Natural killer cell (primary cell): ENCODE results near the gene ATP8B4. TPM values are rescaled to one million over a fixed set of nuclear protein-coding genes. Genes with fewer than 3 reads are reported as not detected.
A peak's percentile ranks its signal among the peaks of the same experiment; 100 is the strongest.

ENCODE experiments used
- ATAC-seq, 3 donors: fragments of 150-1000 bp in 2 of 3; fragments of 200-7000 bp in 1 of 3; cut with Tn5 transposase; 1 replicate in 1 of 3; 2 replicates in 2 of 3; pipeline ENCODE4 v1.10.0; 2021; ENCODE audit warnings: mild to moderate bottlenecking in 2 of 3, moderate library complexity in 2 of 3
- DNase-seq, 2 donors: peaks; one replicate each; pipeline versions ENCODE4 v3.0.0 to v3.0.0-alpha.2; 2013 to 2021; ENCODE audit warnings: mixed read lengths in 1 of 2
- H3K27ac ChIP-seq: one replicate; pipeline ENCODE4 v1.5.1; 2013; ENCODE audit warnings: mild to moderate bottlenecking, low read length
- H3K27me3 ChIP-seq: one replicate; pipeline ENCODE4 v1.6.1; 2013; ENCODE audit warnings: low read length; ENCODE audit not compliant: control insufficient read depth, insufficient read depth
- H3K36me3 ChIP-seq: one replicate; pipeline ENCODE4 v1.6.1; 2013; ENCODE audit warnings: low read length; ENCODE audit not compliant: control insufficient read depth, insufficient read depth
- H3K4me1 ChIP-seq: one replicate; pipeline ENCODE4 v1.6.1; 2013; ENCODE audit warnings: low read length; ENCODE audit not compliant: control insufficient read depth, insufficient read depth
- H3K4me3 ChIP-seq: one replicate; pipeline ENCODE4 v1.5.1; 2013; ENCODE audit warnings: low read length
- H3K9me3 ChIP-seq: one replicate; pipeline ENCODE4 v1.6.1; 2013; ENCODE audit warnings: low read length; ENCODE audit not compliant: control insufficient read depth, insufficient read depth
- H3K27ac Mint-ChIP-seq, 2 donors: one replicate each; pipeline ENCODE4 v1.8.0; 2022; ENCODE audit warnings: mild to moderate bottlenecking in 2 of 2, mixed read lengths in 2 of 2, moderate library complexity in 1 of 2
- H3K27me3 Mint-ChIP-seq, 2 donors: one replicate each; pipeline ENCODE4 v1.8.0; 2022; ENCODE audit warnings: low read depth in 2 of 2, mixed read lengths in 2 of 2
- H3K36me3 Mint-ChIP-seq: one replicate; pipeline ENCODE4 v1.8.0; 2022; ENCODE audit warnings: mixed read lengths
- H3K4me1 Mint-ChIP-seq, 2 donors: one replicate each; pipeline ENCODE4 v1.8.0; 2022; ENCODE audit warnings: mixed read lengths in 2 of 2
- H3K4me3 Mint-ChIP-seq: one replicate; pipeline ENCODE4 v1.8.0; 2022; ENCODE audit warnings: mild to moderate bottlenecking, moderate library complexity, mixed read lengths
- H3K9me3 Mint-ChIP-seq, 2 donors: one replicate each; pipeline ENCODE4 v1.8.0; 2022; ENCODE audit warnings: mixed read lengths in 2 of 2
- CTCF ChIP-seq: fragments of 200-600 bp; IDR thresholded peaks from one replicate; pipeline ENCODE4 v1.8.0; 2022; ENCODE audit warnings: antibody characterized with exemption
- WGBS: methylation state at CpG from one replicate; pipeline ENCODE4 v1.1.7; 2013; ENCODE audit warnings: missing lambda C conversion rate; ENCODE audit not compliant: insufficient coverage; 5-methylcytosine and 5-hydroxymethylcytosine counted together
- intact Hi-C: fragments of 100-400 bp; cut with micrococcal nuclease; formaldehyde crosslinking; loops from one replicate; pipeline ENCODE4 v1.14.2; 2022
- total RNA-seq, 4 donors: library from RNA; stranded (reverse); fragments of 120-200 nt in 1 of 4; gene quantifications; one replicate each; pipeline versions ENCODE4 v1.2.3 to v1.2.4, GENCODE V29; 2013 to 2022

ATP8B4 gene
- total RNA-seq, 3 donors from 2014 or later (not counting 1 experiment from before 2014, with no cell fraction given), result 55.6 to 89.5 (median 75.1) TPM

DNA sequence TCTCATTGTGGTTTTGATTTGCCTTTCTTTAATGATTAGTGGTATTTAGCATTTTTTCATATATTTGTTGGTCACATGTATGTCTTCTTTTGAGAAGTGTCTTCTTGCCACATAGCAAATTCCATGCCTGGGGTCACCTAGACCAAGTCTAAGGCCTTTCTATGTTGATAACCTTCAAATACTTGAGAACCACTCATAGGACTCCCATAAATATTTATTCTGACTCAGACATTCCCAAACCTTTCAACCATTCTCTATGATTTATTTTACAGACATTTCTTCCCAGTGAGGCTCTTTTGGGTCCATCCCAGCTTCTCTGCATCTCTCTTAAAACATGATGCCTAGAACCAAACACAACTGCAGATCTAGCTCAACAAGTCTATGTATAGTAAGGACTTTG lies 69.2 kb downstream of the ATP8B4 start:
- H3K4me1 Mint-ChIP-seq, result peaks cover 55 to 71% of the 10 kb centered on the region in 2 donors
- intact Hi-C loops, result loop anchor here (5.0 kb wide), 1 partner anchor 57 kb away; no protein-coding TSS in a partner anchor
- H3K4me3 Mint-ChIP-seq, result no peak overlapping the region
- ATAC-seq (no peak), DNase-seq (no peak)
- no peaks in the 10 kb centered on the region for H3K9me3 Mint-ChIP-seq
- Histone ChIP-seq H3K27me3 (no peaks in the 10 kb centered on the region), H3K9me3 (no peaks in the 10 kb centered on the region), H3K4me3 (no peak overlapping the region), H3K27ac (no peak overlapping the region), H3K36me3 (no peaks in the 10 kb centered on the region), H3K4me1 (peaks cover 2% of the 10 kb centered on the region)
- no peaks in the 10 kb centered on the region for H3K27me3 Mint-ChIP-seq
- peak overlapping the region; percentile 4 to 9 for H3K27ac Mint-ChIP-seq
- H3K36me3 Mint-ChIP-seq, result no peaks in the 10 kb centered on the region
- no peak for TF ChIP-seq CTCF

DNA sequence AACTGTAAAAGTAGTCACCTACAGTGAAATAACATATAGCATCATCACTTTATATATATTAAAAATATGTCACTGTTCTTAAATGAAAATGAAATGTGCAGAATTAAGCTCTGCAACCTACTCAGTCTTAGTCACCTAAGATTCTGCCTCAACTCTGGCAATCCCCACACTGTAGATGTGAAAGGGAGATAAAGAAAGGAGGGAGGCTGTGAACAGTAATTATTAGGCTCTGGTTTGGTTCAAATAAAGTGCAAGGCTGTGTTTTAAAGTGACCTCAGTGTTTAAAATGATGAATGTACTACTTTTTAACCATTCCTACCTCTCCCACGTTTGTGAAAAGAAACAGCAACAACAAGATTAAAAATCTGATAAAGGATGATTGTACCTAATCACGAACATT lies 72.2 kb downstream of the ATP8B4 start:
- H3K27ac Mint-ChIP-seq, result peak overlapping the region; percentile 89 to 95

DNA sequence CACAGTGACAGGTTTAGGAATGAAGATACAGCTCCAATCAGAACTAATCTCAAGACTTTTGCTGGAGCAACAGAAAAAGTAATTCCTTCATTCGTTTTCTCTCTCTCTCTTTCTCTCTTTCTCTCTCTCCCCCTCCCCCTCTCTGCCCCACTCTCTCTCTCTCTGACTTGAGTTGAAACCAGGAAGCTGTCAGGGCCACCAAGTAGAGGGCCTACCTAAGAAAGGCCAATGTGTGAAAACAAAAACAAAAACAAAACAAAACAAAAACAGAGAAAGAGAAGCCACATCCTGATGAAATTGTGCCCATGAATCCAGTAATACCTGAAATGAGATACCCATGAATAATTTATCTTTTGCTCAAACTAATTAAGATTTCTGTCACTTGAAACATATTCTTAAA lies 72.9 kb downstream of the ATP8B4 start:
- WGBS, result 33% methylated on average over 1 of the region's 1 CpG
- Histone ChIP-seq H3K27ac (peak overlapping the region; percentile 83), H3K27me3 (no peaks in the 10 kb centered on the region), H3K36me3 (peaks cover 19% of the 10 kb centered on the region), H3K4me3 (no peak overlapping the region), H3K4me1 (peaks cover 2% of the 10 kb centered on the region), H3K9me3 (peaks cover 2% of the 10 kb centered on the region)
- intact Hi-C loops, result loop anchor here (5.0 kb wide), 1 partner anchor 61 kb away; no protein-coding TSS in a partner anchor
- peak overlapping the region; percentile 89 to 95 for H3K27ac Mint-ChIP-seq
- peak overlapping the region; percentile 1 for H3K4me3 Mint-ChIP-seq
- H3K27me3 Mint-ChIP-seq, result no peaks in the 10 kb centered on the region
- peaks cover 34 to 50% of the 10 kb centered on the region in 2 donors for H3K4me1 Mint-ChIP-seq
- peaks cover 16% of the 10 kb centered on the region for H3K36me3 Mint-ChIP-seq
- peak; percentile 68 to 79 (median 76) for ATAC-seq
- TF ChIP-seq CTCF, result no peak
- peaks cover 7 to 8% of the 10 kb centered on the region in 2 donors for H3K9me3 Mint-ChIP-seq
- peak in 1 of 2 donors; percentile 13 for DNase-seq

More for the DNA sequence above, 72.2 kb downstream of the ATP8B4 start:
- Mint-ChIP-seq H3K4me3 (no peak overlapping the region), H3K27me3 (no peaks in the 10 kb centered on the region), H3K36me3 (peaks cover 16% of the 10 kb centered on the region), H3K9me3 (peaks cover 7 to 8% of the 10 kb centered on the region in 2 donors), H3K4me1 (peaks cover 41 to 53% of the 10 kb centered on the region in 2 donors)
- H3K36me3 ChIP-seq, result peaks cover 17% of the 10 kb centered on the region
- H3K9me3 ChIP-seq, result peaks cover 2% of the 10 kb centered on the region
- WGBS, result no CpG with 5 or more reads among the region's 2 CpGs
- no peak for DNase-seq
- no peaks in the 10 kb centered on the region for H3K27me3 ChIP-seq
- intact Hi-C loops, result loop anchor here (5.0 kb wide), 1 partner anchor 60 kb away; no protein-coding TSS in a partner anchor
- peak; percentile 76 to 82 (median 80) for ATAC-seq
- H3K4me1 ChIP-seq, result peaks cover 2% of the 10 kb centered on the region
- no peak overlapping the region for H3K4me3 ChIP-seq
- no peak for TF ChIP-seq CTCF
- peak overlapping the region; percentile 83 for H3K27ac ChIP-seq

DNA sequence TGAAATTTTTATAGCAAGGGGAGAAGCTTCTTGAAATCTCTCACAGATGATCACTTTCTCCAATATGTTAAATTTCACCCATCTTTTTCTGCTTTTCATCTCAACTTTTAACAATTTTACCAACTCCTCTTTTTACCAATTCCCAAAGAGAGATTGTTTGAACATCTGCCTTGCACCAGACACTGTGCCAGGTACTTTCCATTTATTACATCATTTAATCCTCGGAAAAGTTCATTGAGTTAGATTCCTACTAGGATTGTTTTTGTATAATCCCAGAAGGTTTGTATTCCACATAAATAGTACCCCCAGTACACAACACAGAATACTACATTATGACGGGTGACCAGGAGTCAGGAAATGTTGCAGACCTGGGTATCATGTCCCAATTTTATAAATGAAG lies 74.1 kb downstream of the ATP8B4 start:
- peaks cover 7 to 8% of the 10 kb centered on the region in 2 donors for H3K9me3 Mint-ChIP-seq
- Histone ChIP-seq H3K36me3 (peaks cover 23% of the 10 kb centered on the region), H3K4me3 (no peak overlapping the region), H3K27me3 (no peaks in the 10 kb centered on the region), H3K4me1 (peaks cover 2% of the 10 kb centered on the region), H3K9me3 (peaks cover 2% of the 10 kb centered on the region), H3K27ac (no peak overlapping the region)
- H3K4me1 Mint-ChIP-seq, result peaks cover 30 to 50% of the 10 kb centered on the region in 2 donors
- no peaks in the 10 kb centered on the region for H3K27me3 Mint-ChIP-seq
- peaks cover 16% of the 10 kb centered on the region for H3K36me3 Mint-ChIP-seq
- 50% methylated on average over 2 of the region's 2 CpGs for WGBS
- no peak for TF ChIP-seq CTCF
- ATAC-seq (no peak), DNase-seq (no peak)
- H3K4me3 Mint-ChIP-seq, result no peak overlapping the region
- peak overlapping the region; percentile 89 to 95 for H3K27ac Mint-ChIP-seq
- intact Hi-C loops, result loop anchor here (5.0 kb wide), 1 partner anchor 62 kb away; no protein-coding TSS in a partner anchor
